Activated CD8-positive, alpha-beta memory T cell treated with anti-CD3 and anti-CD28 coated beads, Interleukin-2, amount 50 U/mL, for 4 hours (primary cell): Measurements from ENCODE around the gene AMACR.
"Not testable (repeated sequence)": the region's sequence is repeated elsewhere in the genome, so short reads cannot be mapped to it uniquely, and the experiment has no call there.

Source experiments
- DNase-seq: peaks from one replicate; pipeline ENCODE4 v3.0.0-alpha.2; 2020

The AMACR gene

GRCh38 chr5:33964132-33964700 lies 43.6 kb downstream of the AMACR start:
- no peak for DNase-seq

- no peak for DNase-seq
Measured at GRCh38 chr5:33958176-33958575, 49.7 kb downstream of the AMACR start.

GRCh38 chr5:33957577-33958150 lies 50.2 kb downstream of the AMACR start:
- no peak for DNase-seq

- not testable (repeated sequence) for DNase-seq
Measured at GRCh38 chr5:33952175-33952574, 55.7 kb downstream of the AMACR start.

GRCh38 chr5:33944543-33945132 lies 63.2 kb downstream of the AMACR start:
- DNase-seq, result no peak

- DNase-seq, result no peak
Measured at GRCh38 chr5:33941090-33941489, 66.8 kb downstream of the AMACR start.

- DNase-seq, result no peak
Measured at GRCh38 chr5:33939556-33940262, 68.1 kb downstream of the AMACR start.

- no peak for DNase-seq
Measured at GRCh38 chr5:33938881-33939280, 69.0 kb downstream of the AMACR start.

GRCh38 chr5:33938507-33938796 lies 69.4 kb downstream of the AMACR start:
- DNase-seq, result no peak

GRCh38 chr5:33937707-33938506 lies 69.9 kb downstream of the AMACR start:
- no peak for DNase-seq

- DNase-seq, result no peak
Measured at GRCh38 chr5:33937017-33937706, 70.7 kb downstream of the AMACR start.

GRCh38 chr5:33936381-33937016 lies 71.4 kb downstream of the AMACR start, which contains the start of gene RXFP3:
Gene RXFP3, plus strand, starts transcription at chr5:33936386. Its CDS starts 355 bp downstream, at chr5:33936741.
- no peak for DNase-seq
